Neutrophil (primary cell): ENCODE data around the gene CACNG3.

Experiments used
- H3K27ac ChIP-seq: fragments of 200-600 bp; sonication (generic); 2 replicates; pipeline ENCODE4 v1.5.1; 2016; ENCODE audit warnings: mild to moderate bottlenecking, moderate library complexity
- H3K27me3 ChIP-seq: fragments of 200-600 bp; sonication (generic); 2 replicates; pipeline ENCODE4 v1.6.0; 2016; ENCODE audit warnings: mild to moderate bottlenecking
- H3K36me3 ChIP-seq: fragments of 200-600 bp; sonication (generic); 2 replicates; pipeline ENCODE4 v1.5.1; 2017
- H3K4me1 ChIP-seq, 2 experiments: fragments of 200-600 bp in 1 of 2; sonication (generic) in 1 of 2; 1 replicate in 1 of 2; 2 replicates in 1 of 2; pipeline versions ENCODE4 v1.5.1 to v1.6.1; 2013 to 2016; ENCODE audit warnings: low read depth in 1 of 2, low read length in 1 of 2, mild to moderate bottlenecking in 1 of 2, moderate library complexity in 1 of 2; ENCODE audit not compliant: control insufficient read depth in 1 of 2, insufficient read depth in 1 of 2
- H3K4me3 ChIP-seq, 2 experiments: fragments of 200-600 bp in 1 of 2; sonication (generic) in 1 of 2; 1 replicate in 1 of 2; 2 replicates in 1 of 2; pipeline ENCODE4 v1.5.1; 2013 to 2016; ENCODE audit warnings: low read depth in 1 of 2, low read length in 1 of 2, mild to moderate bottlenecking in 1 of 2, moderate library complexity in 1 of 2
- H3K9me3 ChIP-seq: fragments of 200-600 bp; sonication (generic); 2 replicates; pipeline ENCODE4 v1.5.1; 2016
- CTCF ChIP-seq: fragments of 200-600 bp; sonication (generic); IDR thresholded peaks from 2 replicates; pipeline ENCODE4 v1.5.1; 2016; ENCODE audit warnings: antibody characterized with exemption

The CACNG3 gene

DNA sequence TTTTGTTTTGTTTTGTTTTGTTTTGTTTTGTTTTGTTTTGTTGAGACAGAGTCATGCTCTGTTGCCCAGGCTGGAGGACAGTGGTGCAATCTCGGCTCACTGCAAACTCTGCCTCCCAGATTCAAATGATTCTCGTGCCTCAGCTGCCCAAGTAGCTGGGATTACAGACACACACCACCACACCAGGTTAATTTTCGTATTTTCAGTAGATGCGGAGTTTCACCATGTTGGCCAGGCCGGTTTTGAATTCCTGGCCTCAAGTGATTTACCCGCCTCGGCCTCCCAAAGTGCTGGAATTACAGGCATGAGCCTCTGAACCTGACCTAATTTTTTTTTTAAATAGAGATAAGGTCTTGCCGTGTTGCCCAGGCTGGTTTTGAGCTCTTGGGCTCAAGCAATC, 46.5 kb downstream of the CACNG3 start:
- Histone ChIP-seq H3K36me3 (no peaks in the 10 kb centered on the region), H3K4me1 (no peaks in the 10 kb centered on the region), H3K27ac (no peak overlapping the region), H3K4me3 (no peak overlapping the region), H3K9me3 (no peaks in the 10 kb centered on the region), H3K27me3 (peaks cover 16% of the 10 kb centered on the region)
- no peak for TF ChIP-seq CTCF

GRCh38 chr16:24308200-24308599, 52.1 kb downstream of the CACNG3 start:
- no peak for TF ChIP-seq CTCF
- H3K9me3 ChIP-seq, result no peaks in the 10 kb centered on the region
- H3K4me1 ChIP-seq, result no peaks in the 10 kb centered on the region
- H3K27me3 ChIP-seq, result peaks cover 4% of the 10 kb centered on the region
- H3K36me3 ChIP-seq, result no peaks in the 10 kb centered on the region
- H3K27ac ChIP-seq, result no peak overlapping the region
- no peak overlapping the region for H3K4me3 ChIP-seq

DNA sequence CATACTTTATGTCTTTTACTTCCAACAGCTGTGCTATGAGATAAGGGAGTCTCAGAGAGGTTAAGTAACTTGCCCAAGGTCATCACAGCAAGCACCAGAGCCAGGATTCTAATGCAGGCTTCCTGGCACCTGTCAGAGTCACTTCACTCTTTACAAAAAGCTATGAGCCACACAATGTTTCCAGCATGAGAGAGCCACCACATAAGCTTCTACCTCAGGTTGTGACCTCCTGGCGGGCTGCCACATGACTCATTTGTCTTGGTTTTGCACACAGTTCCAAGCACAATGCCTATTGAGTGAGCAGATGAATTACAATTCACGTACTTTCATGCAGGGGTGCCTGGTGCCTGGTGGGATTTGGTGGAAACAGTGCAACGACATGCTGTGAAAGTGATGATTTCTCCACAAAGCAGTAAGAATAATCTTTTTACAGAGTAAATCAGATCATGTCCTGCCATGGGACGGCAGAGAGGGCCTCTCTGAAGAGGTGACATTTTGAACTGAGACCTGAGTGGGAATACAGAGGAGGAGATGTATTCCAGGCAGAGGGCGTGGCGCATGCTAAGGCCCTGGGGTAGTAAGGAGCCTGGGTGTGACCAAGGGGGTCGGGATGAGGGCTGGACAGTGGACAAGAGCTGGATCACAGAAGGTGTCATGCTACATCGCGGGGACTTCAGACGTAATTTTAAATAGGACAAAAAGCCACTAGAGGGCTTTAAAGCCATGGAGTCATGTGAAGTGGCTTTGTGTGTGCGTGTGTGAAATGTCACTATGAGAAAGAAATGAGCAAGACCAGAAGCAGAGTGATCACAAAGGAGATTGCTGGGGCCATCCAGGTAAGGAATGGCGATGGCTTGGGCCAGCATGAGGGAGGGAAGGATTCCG, 53.4 kb downstream of the CACNG3 start:
- Histone ChIP-seq H3K9me3 (no peaks in the 10 kb centered on the region), H3K27me3 (peaks cover 10% of the 10 kb centered on the region), H3K36me3 (no peaks in the 10 kb centered on the region), H3K4me1 (no peaks in the 10 kb centered on the region), H3K27ac (no peak overlapping the region), H3K4me3 (no peak overlapping the region)
- no peak for TF ChIP-seq CTCF

DNA sequence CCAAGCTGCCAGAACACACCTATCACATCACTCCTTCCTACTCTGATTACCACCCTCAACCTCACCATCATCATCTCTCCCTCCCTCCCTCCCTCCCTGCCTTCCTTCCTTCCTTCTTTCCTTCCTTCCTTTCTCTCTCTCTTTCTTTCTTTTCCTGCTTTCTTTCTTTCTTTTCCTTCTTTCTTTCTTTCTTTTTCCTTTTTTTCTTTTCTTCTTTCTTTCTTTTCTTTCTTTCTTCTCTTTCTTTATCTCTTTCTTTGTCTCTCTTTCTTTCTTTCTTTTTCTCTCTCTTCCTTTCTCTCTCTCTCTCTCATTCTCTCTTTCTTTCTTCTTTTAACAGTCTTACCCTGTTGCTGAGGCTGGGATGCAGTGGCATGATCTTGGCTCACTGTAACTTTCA, 59.2 kb downstream of the CACNG3 start:
- Histone ChIP-seq H3K27ac (no peak overlapping the region), H3K4me3 (no peak overlapping the region), H3K36me3 (no peaks in the 10 kb centered on the region), H3K27me3 (peaks cover 7% of the 10 kb centered on the region), H3K4me1 (no peaks in the 10 kb centered on the region), H3K9me3 (no peaks in the 10 kb centered on the region)
- no peak for TF ChIP-seq CTCF

- H3K27ac ChIP-seq, result no peak overlapping the region
- H3K4me3 ChIP-seq, result no peak overlapping the region
- peaks cover 25% of the 10 kb centered on the region for H3K27me3 ChIP-seq
- H3K4me1 ChIP-seq, result no peaks in the 10 kb centered on the region
- no peaks in the 10 kb centered on the region for H3K9me3 ChIP-seq
- TF ChIP-seq CTCF, result no peak
- no peaks in the 10 kb centered on the region for H3K36me3 ChIP-seq
These were observed 62.5 kb downstream of the CACNG3 start for GRCh38 chr16:24318680-24319079.
